HG03045 (cell line): ENCODE data around the gene APC.

ENCODE experiments used
- ATAC-seq: cut with Tn5 transposase; IDR thresholded peaks from one replicate; pipeline ENCODE4 v1.9.1; 2021; ENCODE audit warnings: mild to moderate bottlenecking, moderate library complexity; ENCODE audit not compliant: unreplicated experiment

APC gene

DNA sequence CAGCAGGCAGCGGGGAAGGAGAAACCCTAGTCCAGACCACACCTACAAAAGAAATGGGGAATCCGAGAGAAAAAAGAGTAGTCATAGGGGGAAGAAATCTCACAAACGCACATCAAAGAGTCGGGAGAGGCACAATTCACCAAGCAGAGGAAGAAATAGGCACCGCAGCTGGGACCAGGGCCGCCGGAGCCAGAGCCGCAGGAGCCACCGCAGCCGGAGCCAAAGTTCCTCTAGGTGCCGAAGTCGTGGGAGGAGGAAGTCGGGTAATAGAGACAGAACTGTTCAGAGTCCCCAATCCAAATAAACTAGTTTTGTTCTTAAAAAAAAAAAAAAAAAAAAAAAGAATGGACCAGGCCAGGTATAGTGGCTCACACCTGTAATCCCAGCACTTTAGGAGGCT, 155.1 kb downstream of the APC start:
- no peak for ATAC-seq

GRCh38 chr5:112895682-112896081, 158.0 kb downstream of the APC start:
- ATAC-seq, result no peak
